HCT116 (cell line): ENCODE data around the gene SARNP. TPM values are rescaled to one million over a fixed set of nuclear protein-coding genes. Genes with fewer than 3 reads are reported as not detected.

ENCODE experiments used
- ATAC-seq: fragments of 200-7000 bp; cut with Tn5 transposase; 2 replicates; pipeline ENCODE4 v1.9.1; 2020; ENCODE audit warnings: mild to moderate bottlenecking, moderate library complexity
- BruUV-seq: library from RNA; stranded (reverse); fragments of 400-500 nt; replicated peaks from 2 replicates; lab custom pipeline; 2021; lab: Mats Ljungman, UMichigan
- CTCF ChIA-PET: fragments of 300-600 bp; sonication (Branson Sonifier 250); formaldehyde crosslinking; loops from one replicate; lab custom pipeline; 2021; ENCODE audit warnings: antibody characterized with exemption; lab: Charles Lee
- POLR2A ChIA-PET: fragments of 300-600, 350-600 bp; sonication (Branson Sonifier 250); formaldehyde crosslinking; loops from one replicate; lab custom pipeline; 2021; ENCODE audit warnings: antibody characterized with exemption; lab: Charles Lee
- RAD21 ChIA-PET, 2 experiments: fragments of 300-600 bp; sonication (Branson Sonifier 250); formaldehyde crosslinking; loops; one replicate each; lab custom pipeline; 2023; ENCODE audit warnings: low total read pairs in 2 of 2; ENCODE audit not compliant: uncharacterized antibody in 2 of 2, unreplicated experiment in 2 of 2, low non-redundant PET in 1 of 2; lab: Charles Lee
- DNase-seq: peaks from one replicate; pipeline ENCODE4 v3.0.0-alpha.2; 2010; ENCODE audit warnings: low read depth, low spot score
- H2AFZ ChIP-seq: fragments of 200-600 bp; shearing (Covaris generic), sonication (generic); 2 replicates; pipeline ENCODE4 v1.6.1; 2017; ENCODE audit warnings: low read depth, mixed run types, mixed read lengths, antibody characterized with exemption, low read length; ENCODE audit not compliant: poor library complexity, severe bottlenecking
- H3K27ac ChIP-seq: 2 replicates; pipeline ENCODE4 v1.5.1; 2012; ENCODE audit warnings: low read depth, low read length
- H3K27me3 ChIP-seq: fragments of 200-600 bp; sonication (generic); 2 replicates; pipeline ENCODE4 v1.6.1; 2016; ENCODE audit warnings: mixed run types, low read length, mixed read lengths; ENCODE audit not compliant: insufficient read depth
- H3K36me3 ChIP-seq, 2 experiments: fragments of 200-500 bp in 1 of 2; fragments of 200-600 bp in 1 of 2; sonication (Bioruptor generic) in 1 of 2; sonication (generic) in 1 of 2; 2 replicates each; pipeline versions ENCODE4 v1.5.1 to v1.6.1; 2014 to 2016; ENCODE audit warnings: low read length in 2 of 2, inconsistent platforms in 1 of 2, mixed read lengths in 1 of 2, mixed run types in 1 of 2; ENCODE audit not compliant: insufficient read depth in 2 of 2, control insufficient read depth in 1 of 2
- H3K4me1 ChIP-seq, 2 experiments: fragments of 200-600 bp in 1 of 2; sonication (generic) in 1 of 2; 2 replicates each; pipeline versions ENCODE4 v1.5.1 to v1.6.1; 2012 to 2017; ENCODE audit warnings: low read length in 2 of 2, inconsistent platforms in 1 of 2, mild to moderate bottlenecking in 1 of 2, mixed read lengths in 1 of 2, mixed run types in 1 of 2, moderate library complexity in 1 of 2; ENCODE audit not compliant: insufficient read depth in 2 of 2, control insufficient read depth in 1 of 2
- H3K4me2 ChIP-seq: fragments of 200-600 bp; sonication (generic); 2 replicates; pipeline ENCODE4 v1.6.1; 2017; ENCODE audit warnings: mixed run types, low read length, mixed read lengths
- H3K4me3 ChIP-seq, 2 experiments: fragments of 200-600 bp in 1 of 2; sonication (generic) in 1 of 2; replicated peaks in 1 of 2; 2 replicates each; pipeline ENCODE4 v1.5.1; 2011 to 2016; ENCODE audit warnings: low read length in 2 of 2, control low read depth in 1 of 2, low read depth in 1 of 2, mild to moderate bottlenecking in 1 of 2, mixed read lengths in 1 of 2, mixed run types in 1 of 2
- H3K79me2 ChIP-seq: fragments of 200-600 bp; sonication (generic); 2 replicates; pipeline ENCODE4 v1.6.1; 2017; ENCODE audit warnings: mild to moderate bottlenecking, mixed run types, low read length, moderate library complexity, mixed read lengths; ENCODE audit not compliant: insufficient read depth
- H3K9ac ChIP-seq: fragments of 200-600 bp; sonication (generic); 2 replicates; pipeline ENCODE4 v1.6.1; 2016; ENCODE audit warnings: low read length, mixed read lengths
- H3K9me2 ChIP-seq: fragments of 200-600 bp; sonication (generic), shearing (Covaris generic); 2 replicates; pipeline ENCODE4 v1.6.1; 2017; ENCODE audit warnings: mixed run types, mild to moderate bottlenecking, moderate library complexity; ENCODE audit not compliant: insufficient read depth
- H3K9me3 ChIP-seq, 2 experiments: fragments of 200-500 bp in 1 of 2; fragments of 200-600 bp in 1 of 2; sonication (Bioruptor generic) in 1 of 2; sonication (generic) in 1 of 2; 2 replicates each; pipeline ENCODE4 v1.6.1; 2014 to 2017; ENCODE audit warnings: low read length in 2 of 2, mixed read lengths in 2 of 2, inconsistent platforms in 1 of 2, low read depth in 1 of 2, mild to moderate bottlenecking in 1 of 2, mixed run types in 1 of 2, moderate library complexity in 1 of 2; ENCODE audit not compliant: control insufficient read depth in 1 of 2, insufficient read depth in 1 of 2
- H4K20me1 ChIP-seq: fragments of 200-600 bp; sonication (generic), shearing (Covaris generic); 2 replicates; pipeline ENCODE4 v1.6.1; 2017; ENCODE audit warnings: mixed run types, mild to moderate bottlenecking, moderate library complexity; ENCODE audit not compliant: insufficient read depth
- CBX3 ChIP-seq: IDR thresholded peaks from 2 replicates; pipeline ENCODE4 v1.6.1; 2012; ENCODE audit warnings: low read depth
- EZH2 ChIP-seq: fragments of 200-600 bp; sonication (generic); IDR thresholded peaks from 2 replicates; pipeline ENCODE4 v1.6.1; 2017; ENCODE audit warnings: antibody characterized with exemption, mixed run types
- POLR2A ChIP-seq: IDR thresholded peaks from 2 replicates; pipeline ENCODE4 v1.7.0; 2011; ENCODE audit warnings: borderline replicate concordance; ENCODE audit not compliant: insufficient read depth, insufficient read length; ENCODE audit errors: extremely low read depth
- RAD21 ChIP-seq: IDR thresholded peaks from 2 replicates; pipeline ENCODE4 v1.6.1; 2012; ENCODE audit warnings: low read depth, mild to moderate bottlenecking
- SIN3A ChIP-seq: IDR thresholded peaks from 2 replicates; pipeline ENCODE4 v1.6.1; 2012; ENCODE audit warnings: low read depth
- SP1 ChIP-seq: IDR thresholded peaks from 2 replicates; pipeline ENCODE4 v1.6.1; 2012; ENCODE audit warnings: low read depth
- TCF7L2 ChIP-seq: IDR thresholded peaks from 2 replicates; pipeline ENCODE4 v1.7.0; 2011; ENCODE audit warnings: borderline replicate concordance, inconsistent platforms; ENCODE audit not compliant: insufficient read depth, insufficient read length; ENCODE audit errors: extremely low read depth
- YY1 ChIP-seq: IDR thresholded peaks from 2 replicates; pipeline ENCODE4 v1.6.1; 2011; ENCODE audit warnings: low read length, low read depth, moderate library complexity, mild to moderate bottlenecking; ENCODE audit not compliant: insufficient replicate concordance; ENCODE audit errors: extremely low read depth
- ZNF274 ChIP-seq: fragments of 200-500 bp; sonication (Bioruptor generic); IDR thresholded peaks from 2 replicates; pipeline ENCODE4 v1.6.1; 2014; ENCODE audit warnings: mild to moderate bottlenecking, low read depth, low read length, inconsistent platforms
- intact Hi-C: fragments of 100-400 bp; cut with micrococcal nuclease; formaldehyde crosslinking; loops from 2 replicates; pipeline ENCODE4 v1.10.0; 2022
- total RNA-seq: library from RNA; stranded (reverse); gene quantifications from one replicate; pipeline ENCODE4 v1.2.1, GENCODE V29; 2021; ENCODE audit not compliant: unreplicated experiment
- TF ChIP-seq, protein P1 (sequence below): IDR thresholded peaks from 2 replicates; pipeline ENCODE4 v1.6.1; 2011; ENCODE audit warnings: mild to moderate bottlenecking, low read length, moderate library complexity; ENCODE audit not compliant: insufficient replicate concordance; ENCODE audit errors: extremely low read depth
- TF ChIP-seq, protein P2 (sequence below): IDR thresholded peaks from 2 replicates; pipeline ENCODE4 v1.6.1; 2012
- TF ChIP-seq, protein P3 (sequence below): IDR thresholded peaks from 2 replicates; pipeline ENCODE4 v1.6.1; 2012

The SARNP gene
- total RNA-seq, 1 experiment from 2014 or later: 82.4 TPM

DNA sequence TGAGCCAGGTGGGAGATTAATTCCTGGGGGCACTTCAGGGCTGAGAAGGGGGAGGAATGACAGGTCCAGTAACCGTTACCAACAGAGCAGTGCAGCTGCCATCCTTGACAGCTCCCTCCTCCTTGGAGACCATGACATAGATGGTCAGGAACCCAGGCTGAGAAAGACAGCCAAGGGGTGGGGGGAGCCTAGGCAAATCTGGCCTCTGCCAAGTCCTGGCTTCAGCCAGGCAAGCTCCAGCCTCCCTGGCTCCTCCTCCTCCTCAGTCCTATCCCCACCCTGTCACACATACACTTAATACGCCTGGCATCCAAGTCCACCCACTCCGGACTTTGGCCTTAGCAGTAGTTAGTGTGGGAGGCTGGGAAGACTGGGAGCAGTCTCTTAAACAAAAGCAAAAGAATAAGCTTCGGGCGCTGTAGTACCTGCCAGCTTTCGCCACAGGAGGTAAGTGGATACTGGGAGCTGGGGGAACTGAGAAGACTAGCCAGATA, 97.4 kb downstream of the SARNP start, which contains the start of gene RDH5:
TSS of gene RDH5 (plus strand) at position 323 of the 494 bp plus-strand sequence. CDS start 792 bp downstream, outside the sequence.
- no peaks in the 10 kb centered on the region for H3K27me3 ChIP-seq
- no peak within 1 kb of the TSS for H2AFZ ChIP-seq
- no peaks in the 10 kb centered on the region for H4K20me1 ChIP-seq
- H3K9me3 ChIP-seq: no peaks in the 10 kb centered on the region
- no peak for TF ChIP-seq SIN3A
- no peak for TF ChIP-seq TCF7L2
- peaks cover 2 to 21% of the 10 kb centered on the region in 2 experiments; a peak in 2 of 4 replicates for H3K36me3 ChIP-seq
- intact Hi-C loops: no loop called here
- peaks cover 33 to 67% of the 10 kb centered on the region in 2 experiments for H3K4me1 ChIP-seq
- peak within 1 kb of the TSS; percentile 30 for H3K27ac ChIP-seq
- no peaks in the 10 kb centered on the region for H3K9me2 ChIP-seq
- ATAC-seq: no peak
- H3K9ac ChIP-seq: peak within 1 kb of the TSS; percentile 34
- H3K4me2 ChIP-seq: peak within 1 kb of the TSS; percentile 53
- peak within 1 kb of the TSS in 1 of 2 experiments; percentile 9; a peak in 1 of 4 replicates for H3K4me3 ChIP-seq
- ChIA-PET RAD21 (interaction anchor here in 1 of 2 experiments (1.8 kb wide), 1 partner anchor 9 kb away, joined by 4 read pairs; the partner anchor contains the start of gene CD63), CTCF (interaction anchor here (0.8 to 4.1 kb wide), 9 partner anchors 9 to 74 kb away, joined by 3 to 35 read pairs (median 5); partner anchors contain the start of gene CD63), POLR2A (interaction anchor here (1.7 kb wide), 2 partner anchors 9 to 17 kb away, joined by 5 read pairs; partner anchors contain the start of gene CD63)
- no peak for DNase-seq
- no TSS peak for BruUV-seq
- peaks cover 14% of the 10 kb centered on the region for H3K79me2 ChIP-seq

DNA sequence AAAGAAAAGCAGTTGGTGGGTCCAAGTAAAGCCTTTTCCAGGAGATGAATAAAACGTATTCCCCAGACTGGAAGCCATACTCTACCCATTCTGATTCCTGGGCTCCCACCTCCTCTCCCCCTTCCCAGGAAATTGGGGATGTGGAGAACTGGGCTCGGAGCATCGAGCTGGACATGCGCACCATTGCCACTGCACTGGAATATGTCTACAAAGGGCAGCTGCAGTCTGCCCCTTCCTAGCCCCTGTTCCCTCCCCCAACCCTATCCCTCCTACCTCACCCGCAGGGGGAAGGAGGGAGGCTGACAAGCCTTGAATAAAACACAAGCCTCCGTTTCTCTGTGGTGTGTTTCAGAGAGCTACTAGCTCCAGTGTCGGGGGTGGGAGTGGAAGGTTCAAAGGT, 98.2 kb downstream of the SARNP start:
- Histone ChIP-seq H2AFZ (no peak overlapping the region), H3K79me2 (peaks cover 14% of the 10 kb centered on the region), H3K4me3 (no peak overlapping the region), H3K9me2 (no peaks in the 10 kb centered on the region), H3K4me1 (peaks cover 33 to 62% of the 10 kb centered on the region in 2 experiments), H3K4me2 (peak overlapping the region; percentile 53; the same call in 1 of the 2 replicates), H3K27ac (no peak overlapping the region), H3K9me3 (no peaks in the 10 kb centered on the region), H3K27me3 (no peaks in the 10 kb centered on the region), H3K36me3 (peaks cover 2 to 16% of the 10 kb centered on the region in 2 experiments; a peak in 1 of 4 replicates), H4K20me1 (no peaks in the 10 kb centered on the region), H3K9ac (no peak overlapping the region; the same call in 1 of the 2 replicates)
- POLR2A ChIA-PET: no interaction called here
- intact Hi-C loops: no loop called here
- DNase-seq (no peak), ATAC-seq (no peak)
- CTCF ChIA-PET: interaction anchor here (0.8 to 4.1 kb wide), 7 partner anchors 10 to 73 kb away, joined by 3 to 35 read pairs (median 4); partner anchors contain the start of gene CD63
- no TSS peak for BruUV-seq
- RAD21 ChIA-PET: interaction anchor here in 1 of 2 experiments (1.8 kb wide), 1 partner anchor 10 kb away, joined by 4 read pairs; the partner anchor contains the start of gene CD63
- no peak for TF ChIP-seq SIN3A
- no peak for TF ChIP-seq ZNF274
- TF ChIP-seq, protein P1, sequence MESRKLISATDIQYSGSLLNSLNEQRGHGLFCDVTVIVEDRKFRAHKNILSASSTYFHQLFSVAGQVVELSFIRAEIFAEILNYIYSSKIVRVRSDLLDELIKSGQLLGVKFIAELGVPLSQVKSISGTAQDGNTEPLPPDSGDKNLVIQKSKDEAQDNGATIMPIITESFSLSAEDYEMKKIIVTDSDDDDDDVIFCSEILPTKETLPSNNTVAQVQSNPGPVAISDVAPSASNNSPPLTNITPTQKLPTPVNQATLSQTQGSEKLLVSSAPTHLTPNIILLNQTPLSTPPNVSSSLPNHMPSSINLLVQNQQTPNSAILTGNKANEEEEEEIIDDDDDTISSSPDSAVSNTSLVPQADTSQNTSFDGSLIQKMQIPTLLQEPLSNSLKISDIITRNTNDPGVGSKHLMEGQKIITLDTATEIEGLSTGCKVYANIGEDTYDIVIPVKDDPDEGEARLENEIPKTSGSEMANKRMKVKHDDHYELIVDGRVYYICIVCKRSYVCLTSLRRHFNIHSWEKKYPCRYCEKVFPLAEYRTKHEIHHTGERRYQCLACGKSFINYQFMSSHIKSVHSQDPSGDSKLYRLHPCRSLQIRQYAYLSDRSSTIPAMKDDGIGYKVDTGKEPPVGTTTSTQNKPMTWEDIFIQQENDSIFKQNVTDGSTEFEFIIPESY: no peak
- no peak for TF ChIP-seq RAD21
- no peak for TF ChIP-seq YY1
- no peak for TF ChIP-seq POLR2A
- no peak for TF ChIP-seq CBX3
- TF ChIP-seq, protein P2, sequence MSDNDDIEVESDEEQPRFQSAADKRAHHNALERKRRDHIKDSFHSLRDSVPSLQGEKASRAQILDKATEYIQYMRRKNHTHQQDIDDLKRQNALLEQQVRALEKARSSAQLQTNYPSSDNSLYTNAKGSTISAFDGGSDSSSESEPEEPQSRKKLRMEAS: no peak
- TF ChIP-seq SP1: no peak
- TF ChIP-seq, protein P3, sequence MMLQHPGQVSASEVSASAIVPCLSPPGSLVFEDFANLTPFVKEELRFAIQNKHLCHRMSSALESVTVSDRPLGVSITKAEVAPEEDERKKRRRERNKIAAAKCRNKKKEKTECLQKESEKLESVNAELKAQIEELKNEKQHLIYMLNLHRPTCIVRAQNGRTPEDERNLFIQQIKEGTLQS: no peak
- no peak for TF ChIP-seq EZH2
